ENCODE results near the gene CDKAL1.

Gene CDKAL1

DNA sequence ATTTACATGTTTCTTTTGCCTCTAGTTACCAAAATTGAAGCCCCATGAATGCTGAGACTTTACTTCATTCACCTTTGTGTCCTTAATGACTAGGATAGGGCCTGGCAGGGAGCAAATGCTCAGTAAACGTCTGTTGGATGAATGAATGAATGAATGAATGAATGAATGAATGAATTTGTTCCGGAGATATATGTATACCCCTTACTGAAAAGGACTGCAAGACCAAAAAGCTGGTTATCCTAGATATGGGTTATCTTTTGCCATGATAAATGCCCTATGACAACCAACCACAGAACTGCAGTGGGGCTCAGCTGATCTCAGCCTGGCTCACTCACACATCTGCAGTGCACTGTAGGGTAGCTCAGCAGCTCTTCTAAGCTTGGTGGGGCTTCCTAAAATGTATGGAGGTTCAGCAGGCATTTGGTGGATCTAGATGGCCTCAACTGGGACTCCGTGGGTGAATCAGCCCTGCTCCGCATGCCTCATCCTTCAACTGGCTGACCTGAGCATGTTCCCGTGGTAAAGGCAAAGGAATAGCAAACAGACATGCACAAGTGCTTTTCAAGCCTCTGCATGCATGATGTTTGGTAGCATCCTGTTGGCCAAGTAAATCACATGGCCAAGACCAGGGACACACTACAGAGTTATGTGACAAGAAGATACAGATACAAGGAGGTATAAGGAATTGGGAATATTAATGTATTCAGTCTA lies 680.6 kb downstream of the CDKAL1 start:
- H3K27ac ChIP-seq (ENCODE audit: low read depth, low read length), result no peak overlapping the region
- no peak for DNase-seq
- H3K4me2 ChIP-seq (ENCODE audit: low read length), result no peak overlapping the region
- H3K56ac ChIP-seq (ENCODE audit: low read length), result no peak overlapping the region
- no peak overlapping the region for H2BK120ac ChIP-seq (ENCODE audit: low read depth, low read length)
- no peak overlapping the region for H4K8ac ChIP-seq (ENCODE audit: low read depth, low read length)
- no peaks in the 10 kb centered on the region for H3K36me3 ChIP-seq (ENCODE audit: control insufficient read depth, insufficient read depth, low read length)
- no peaks in the 10 kb centered on the region for H3K79me2 ChIP-seq (ENCODE audit: control insufficient read depth, insufficient read depth, low read length)
- no peak overlapping the region for H2BK15ac ChIP-seq (replicated peaks; ENCODE audit: low read depth)
- no peak overlapping the region for H3K23ac ChIP-seq (ENCODE audit: low read length)
- no peak overlapping the region for H2BK5ac ChIP-seq (ENCODE audit: low read length)
- H3K4me3 ChIP-seq (ENCODE audit: low read length), result no peak overlapping the region
- H4K5ac ChIP-seq (ENCODE audit: low read length), result no peak overlapping the region
- no peak overlapping the region for H3K9ac ChIP-seq (ENCODE audit: low read length)
- no peaks in the 10 kb centered on the region for H3K79me1 ChIP-seq (ENCODE audit: low read length)
- WGBS (ENCODE audit: extremely low coverage, insufficient coverage, low lambda C conversion rate), result no CpG with 5 or more reads among the region's 5 CpGs
- no peaks in the 10 kb centered on the region for H3K27me3 ChIP-seq (ENCODE audit: insufficient read depth, low read length, poor library complexity)
- peaks cover 2% of the 10 kb centered on the region for H3K4me1 ChIP-seq (ENCODE audit: control insufficient read depth, low read depth, low read length)
- no peak overlapping the region for H2AK5ac ChIP-seq (ENCODE audit: low read length)
- H3K4ac ChIP-seq (ENCODE audit: low read depth, low read length), result no peak overlapping the region
- no peak overlapping the region for H3K18ac ChIP-seq (ENCODE audit: low read length)

DNA sequence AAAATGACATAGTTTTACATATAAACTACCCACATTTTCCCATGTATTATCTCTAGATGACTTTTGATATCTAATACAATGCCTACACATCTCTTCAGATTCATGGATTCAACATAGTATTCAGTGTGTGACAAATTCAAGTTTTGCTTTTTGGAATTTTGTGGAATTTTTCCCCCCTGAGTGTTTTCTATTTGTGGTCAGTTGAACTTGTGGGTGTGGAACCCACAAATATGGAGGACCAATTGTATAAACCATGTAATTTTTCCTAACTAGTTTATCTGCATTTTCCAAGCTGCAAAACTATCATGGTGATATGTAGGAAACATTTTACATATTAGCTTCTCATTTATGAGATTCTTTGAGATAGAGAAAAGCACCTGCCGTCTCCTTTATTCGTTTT lies 685.0 kb downstream of the CDKAL1 start:
- no peaks in the 10 kb centered on the region for H3K79me1 ChIP-seq (ENCODE audit: low read length)
- H3K27ac ChIP-seq (ENCODE audit: low read depth, low read length), result no peak overlapping the region
- no peaks in the 10 kb centered on the region for H3K79me2 ChIP-seq (ENCODE audit: control insufficient read depth, insufficient read depth, low read length)
- WGBS (ENCODE audit: extremely low coverage, insufficient coverage, low lambda C conversion rate), result no CpG with 5 or more reads among the region's 2 CpGs
- no peaks in the 10 kb centered on the region for H3K36me3 ChIP-seq (ENCODE audit: control insufficient read depth, insufficient read depth, low read length)
- peaks cover 4% of the 10 kb centered on the region for H3K4me1 ChIP-seq (ENCODE audit: control insufficient read depth, low read depth, low read length)
- no peak overlapping the region for H3K23ac ChIP-seq (ENCODE audit: low read length)
- DNase-seq, result no peak
- no peak overlapping the region for H3K4me2 ChIP-seq (ENCODE audit: low read length)
- H3K56ac ChIP-seq (ENCODE audit: low read length), result no peak overlapping the region
- H2BK120ac ChIP-seq (ENCODE audit: low read depth, low read length), result no peak overlapping the region
- no peak overlapping the region for H3K18ac ChIP-seq (ENCODE audit: low read length)
- no peak overlapping the region for H3K4ac ChIP-seq (ENCODE audit: low read depth, low read length)
- H4K5ac ChIP-seq (ENCODE audit: low read length), result no peak overlapping the region
- no peak overlapping the region for H2BK15ac ChIP-seq (replicated peaks; ENCODE audit: low read depth)
- H4K8ac ChIP-seq (ENCODE audit: low read depth, low read length), result no peak overlapping the region
- H3K4me3 ChIP-seq (ENCODE audit: low read length), result no peak overlapping the region
- H3K9ac ChIP-seq (ENCODE audit: low read length), result no peak overlapping the region
- H2BK5ac ChIP-seq (ENCODE audit: low read length), result no peak overlapping the region
- no peaks in the 10 kb centered on the region for H3K27me3 ChIP-seq (ENCODE audit: insufficient read depth, low read length, poor library complexity)
- H2AK5ac ChIP-seq (ENCODE audit: low read length), result no peak overlapping the region

GRCh38 chr6:21219856-21220255 lies 685.6 kb downstream of the CDKAL1 start:
- Histone ChIP-seq H4K8ac (ENCODE audit: low read depth, low read length) (no peak overlapping the region), H3K79me2 (ENCODE audit: control insufficient read depth, insufficient read depth, low read length) (no peaks in the 10 kb centered on the region), H3K18ac (ENCODE audit: low read length) (no peak overlapping the region), H2BK15ac (replicated peaks; ENCODE audit: low read depth) (no peak overlapping the region), H3K4me2 (ENCODE audit: low read length) (no peak overlapping the region), H2AK5ac (ENCODE audit: low read length) (no peak overlapping the region), H2BK5ac (ENCODE audit: low read length) (no peak overlapping the region), H3K79me1 (ENCODE audit: low read length) (no peaks in the 10 kb centered on the region), H3K4me3 (ENCODE audit: low read length) (no peak overlapping the region), H3K9ac (ENCODE audit: low read length) (no peak overlapping the region), H3K56ac (ENCODE audit: low read length) (no peak overlapping the region), H3K27ac (ENCODE audit: low read depth, low read length) (no peak overlapping the region), H2BK120ac (ENCODE audit: low read depth, low read length) (no peak overlapping the region), H3K4me1 (ENCODE audit: control insufficient read depth, low read depth, low read length) (peaks cover 4% of the 10 kb centered on the region), H4K5ac (ENCODE audit: low read length) (no peak overlapping the region), H3K4ac (ENCODE audit: low read depth, low read length) (peak overlapping the region; percentile 7), H3K23ac (ENCODE audit: low read length) (no peak overlapping the region), H3K36me3 (ENCODE audit: control insufficient read depth, insufficient read depth, low read length) (no peaks in the 10 kb centered on the region), H3K27me3 (ENCODE audit: insufficient read depth, low read length, poor library complexity) (no peaks in the 10 kb centered on the region)
- DNase-seq, result no peak
- WGBS (ENCODE audit: extremely low coverage, insufficient coverage, low lambda C conversion rate), result no CpG with 5 or more reads among the region's 7 CpGs

- no peak overlapping the region for H3K56ac ChIP-seq (ENCODE audit: low read length)
- no peaks in the 10 kb centered on the region for H3K27me3 ChIP-seq (ENCODE audit: insufficient read depth, low read length, poor library complexity)
- no peaks in the 10 kb centered on the region for H3K36me3 ChIP-seq (ENCODE audit: control insufficient read depth, insufficient read depth, low read length)
- no peak overlapping the region for H2BK15ac ChIP-seq (replicated peaks; ENCODE audit: low read depth)
- no peak overlapping the region for H3K23ac ChIP-seq (ENCODE audit: low read length)
- no peak overlapping the region for H3K27ac ChIP-seq (ENCODE audit: low read depth, low read length)
- H3K9ac ChIP-seq (ENCODE audit: low read length), result no peak overlapping the region
- no peak overlapping the region for H3K18ac ChIP-seq (ENCODE audit: low read length)
- H4K5ac ChIP-seq (ENCODE audit: low read length), result no peak overlapping the region
- no peak overlapping the region for H3K4me3 ChIP-seq (ENCODE audit: low read length)
- H3K4ac ChIP-seq (ENCODE audit: low read depth, low read length), result peak overlapping the region; percentile 7
- H3K4me2 ChIP-seq (ENCODE audit: low read length), result no peak overlapping the region
- H2BK120ac ChIP-seq (ENCODE audit: low read depth, low read length), result no peak overlapping the region
- H4K8ac ChIP-seq (ENCODE audit: low read depth, low read length), result no peak overlapping the region
- DNase-seq, result peak; percentile 55
- no CpG with 5 or more reads among the region's 5 CpGs for whole genome bisulfite sequencing (ENCODE audit: extremely low coverage, insufficient coverage, low lambda C conversion rate)
- peaks cover 4% of the 10 kb centered on the region for H3K4me1 ChIP-seq (ENCODE audit: control insufficient read depth, low read depth, low read length)
- no peak overlapping the region for H2AK5ac ChIP-seq (ENCODE audit: low read length)
- no peak overlapping the region for H2BK5ac ChIP-seq (ENCODE audit: low read length)
- no peaks in the 10 kb centered on the region for H3K79me1 ChIP-seq (ENCODE audit: low read length)
- no peaks in the 10 kb centered on the region for H3K79me2 ChIP-seq (ENCODE audit: control insufficient read depth, insufficient read depth, low read length)
Observed at GRCh38 chr6:21220271-21220987, 686.2 kb downstream of the CDKAL1 start.

- no peaks in the 10 kb centered on the region for H3K79me2 ChIP-seq (ENCODE audit: control insufficient read depth, insufficient read depth, low read length)
- H3K4ac ChIP-seq (ENCODE audit: low read depth, low read length), result no peak overlapping the region
- H3K36me3 ChIP-seq (ENCODE audit: control insufficient read depth, insufficient read depth, low read length), result no peaks in the 10 kb centered on the region
- H3K23ac ChIP-seq (ENCODE audit: low read length), result no peak overlapping the region
- DNase-seq, result no peak
- H3K56ac ChIP-seq (ENCODE audit: low read length), result no peak overlapping the region
- H3K4me2 ChIP-seq (ENCODE audit: low read length), result no peak overlapping the region
- H2BK15ac ChIP-seq (replicated peaks; ENCODE audit: low read depth), result no peak overlapping the region
- H4K8ac ChIP-seq (ENCODE audit: low read depth, low read length), result no peak overlapping the region
- H3K4me1 ChIP-seq (ENCODE audit: control insufficient read depth, low read depth, low read length), result peaks cover 4% of the 10 kb centered on the region
- H3K4me3 ChIP-seq (ENCODE audit: low read length), result no peak overlapping the region
- no peak overlapping the region for H3K18ac ChIP-seq (ENCODE audit: low read length)
- no peak overlapping the region for H3K9ac ChIP-seq (ENCODE audit: low read length)
- no CpG with 5 or more reads among the region's 7 CpGs for WGBS (ENCODE audit: extremely low coverage, insufficient coverage, low lambda C conversion rate)
- no peak overlapping the region for H2AK5ac ChIP-seq (ENCODE audit: low read length)
- no peaks in the 10 kb centered on the region for H3K27me3 ChIP-seq (ENCODE audit: insufficient read depth, low read length, poor library complexity)
- H3K27ac ChIP-seq (ENCODE audit: low read depth, low read length), result no peak overlapping the region
- no peak overlapping the region for H2BK120ac ChIP-seq (ENCODE audit: low read depth, low read length)
- H4K5ac ChIP-seq (ENCODE audit: low read length), result no peak overlapping the region
- no peaks in the 10 kb centered on the region for H3K79me1 ChIP-seq (ENCODE audit: low read length)
- H2BK5ac ChIP-seq (ENCODE audit: low read length), result no peak overlapping the region
Observed at GRCh38 chr6:21222656-21223055, 688.4 kb downstream of the CDKAL1 start.
